ENCODE results near the gene ANKS3. TPM values are rescaled to one million over a fixed set of nuclear protein-coding genes. Genes with fewer than 3 reads are reported as not detected.

The ANKS3 gene
- total and polyA plus RNA-seq, 10 of the 15 experiments (the other 5 are each of a cell fraction or from before 2014, with no cell fraction given), result 0.29 to 14.2 (median 8.5) TPM

- POLR2A ChIA-PET, result interaction anchor here (2.0 kb wide), 1 partner anchor 35 kb away, joined by 15 read pairs; no protein-coding TSS in a partner anchor
- ATAC-seq (no peak), FAIRE-seq (no peak), DNase-seq (ENCODE audit: low read depth, low spot score) (no peak)
- no TSS peak for BruUV-seq (replicated peaks)
- intact Hi-C loops (cut with micrococcal nuclease; ENCODE audit: unreplicated experiment), result no loop called here
- no peaks in the 10 kb centered on the region for H4K20me1 ChIP-seq (ENCODE audit: control insufficient read depth, insufficient read depth)
- TF ChIP-seq POLR2AphosphoS2 (IDR thresholded peaks at IDR 0.05; ENCODE audit: low read depth, low read length) (no peak), MEF2B (IDR thresholded peaks at IDR 0.05; ENCODE audit: partially characterized antibody, poor library complexity, severe bottlenecking) (no peak), CUX1 (IDR thresholded peaks at IDR 0.05; ENCODE audit: insufficient replicate concordance, low read depth, low read length) (no peak), CHD4 (IDR thresholded peaks at IDR 0.05) (no peak), CEBPZ (IDR thresholded peaks at IDR 0.05; ENCODE audit: low read depth, low read length) (no peak)
- TF ChIP-seq, protein P1, sequence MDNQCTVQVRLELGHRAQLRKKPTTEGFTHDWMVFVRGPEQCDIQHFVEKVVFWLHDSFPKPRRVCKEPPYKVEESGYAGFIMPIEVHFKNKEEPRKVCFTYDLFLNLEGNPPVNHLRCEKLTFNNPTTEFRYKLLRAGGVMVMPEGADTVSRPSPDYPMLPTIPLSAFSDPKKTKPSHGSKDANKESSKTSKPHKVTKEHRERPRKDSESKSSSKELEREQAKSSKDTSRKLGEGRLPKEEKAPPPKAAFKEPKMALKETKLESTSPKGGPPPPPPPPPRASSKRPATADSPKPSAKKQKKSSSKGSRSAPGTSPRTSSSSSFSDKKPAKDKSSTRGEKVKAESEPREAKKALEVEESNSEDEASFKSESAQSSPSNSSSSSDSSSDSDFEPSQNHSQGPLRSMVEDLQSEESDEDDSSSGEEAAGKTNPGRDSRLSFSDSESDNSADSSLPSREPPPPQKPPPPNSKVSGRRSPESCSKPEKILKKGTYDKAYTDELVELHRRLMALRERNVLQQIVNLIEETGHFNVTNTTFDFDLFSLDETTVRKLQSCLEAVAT (IDR thresholded peaks at IDR 0.05), result peak; percentile 90
- H3K9ac ChIP-seq (ENCODE audit: control insufficient read depth, insufficient read depth, low read length), result peak overlapping the region; percentile 92
- no peaks in the 10 kb centered on the region for H3K27me3 ChIP-seq (replicated peaks in 1 of 2; ENCODE audit: control insufficient read depth in 2 of 2, insufficient read depth in 2 of 2, low read length in 1 of 2)
- in situ Hi-C loops (cut with MboI), result no loop called here
- H3K27ac ChIP-seq (ENCODE audit: control insufficient read depth, insufficient read depth), result peak overlapping the region; percentile 73
- H3K4me1 ChIP-seq (ENCODE audit: control insufficient read depth, insufficient read depth, low read length), result peaks cover 2% of the 10 kb centered on the region; the same call in 1 of the 2 replicates
- peak overlapping the region; percentile 95 for H2AFZ ChIP-seq (ENCODE audit: control insufficient read depth, low read depth, low read length)
- H3K9me3 ChIP-seq (replicated peaks; ENCODE audit: control insufficient read depth, insufficient read depth, low read length), result no peaks in the 10 kb centered on the region
- CTCF ChIA-PET, result no interaction called here
- SMC1A ChIA-PET (ENCODE audit: uncharacterized antibody, unreplicated experiment), result interaction anchor here (0.8 to 2.3 kb wide), 4 partner anchors 35 to 75 kb away, joined by 3 to 15 read pairs (median 4); partner anchors contain the start of gene ZNF500
- WGBS (ENCODE audit: insufficient coverage, insufficient replicate concordance, low lambda C conversion rate, missing lambda C conversion rate), result 51% methylated on average over 17 of the region's 17 CpGs
- RAD21 ChIA-PET (ENCODE audit: unreplicated experiment), result interaction anchor here (1.7 to 2.7 kb wide), 3 partner anchors 35 to 100 kb away, joined by 4 to 18 read pairs (median 18); partner anchors contain the start of gene ROGDI
- H3K79me2 ChIP-seq (ENCODE audit: control insufficient read depth, insufficient read depth, low read length), result peaks cover 13% of the 10 kb centered on the region
- no peaks in the 10 kb centered on the region; a peak in 2 of 4 replicates for H3K36me3 ChIP-seq (ENCODE audit: control insufficient read depth in 2 of 2, insufficient read depth in 2 of 2, low read length in 1 of 2)
- H3K4me2 ChIP-seq (ENCODE audit: control insufficient read depth, insufficient read depth), result peak overlapping the region; percentile 100
- H3K4me3 ChIP-seq, result peak overlapping the region; percentile 87
Measured at GRCh38 chr16:4733211-4733742, 794 bp downstream of the ANKS3 start.
